AG09319 (cell line): Measurements from ENCODE around the gene ENDOD1.

ENCODE experiments used
- DNase-seq: peaks from one replicate; pipeline ENCODE4 v3.0.0-alpha.2; 2010; ENCODE audit warnings: low read depth; ENCODE audit errors: extremely low read depth
- CTCF ChIP-seq: IDR thresholded peaks from 2 replicates; pipeline ENCODE4 v1.5.1; 2011; ENCODE audit warnings: low read depth, mild to moderate bottlenecking, inconsistent platforms, low read length, moderate library complexity

ENDOD1 gene

DNA sequence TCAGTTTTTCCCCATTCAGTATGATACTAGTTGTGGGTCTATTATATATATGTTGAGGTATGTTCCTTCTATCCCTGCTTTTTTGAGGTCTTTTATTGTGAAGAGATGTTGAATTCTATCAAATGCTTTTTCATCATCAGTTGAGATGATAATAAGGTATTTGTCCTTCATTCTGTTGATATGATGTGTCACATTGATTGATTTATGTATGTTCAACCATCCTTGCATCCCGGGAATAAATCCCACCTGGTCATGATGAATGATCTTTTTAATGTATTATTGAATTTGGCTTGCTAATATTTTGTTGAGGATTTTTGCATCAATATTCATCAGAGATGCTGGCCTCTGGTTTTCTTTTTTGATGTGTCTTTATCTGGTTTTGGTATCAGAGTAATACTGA is 26.0 kb downstream of the ENDOD1 start:
- TF ChIP-seq CTCF, result no peak
- no peak for DNase-seq

GRCh38 chr11:95119361-95120060 is 29.9 kb downstream of the ENDOD1 start:
- no peak for DNase-seq
- TF ChIP-seq CTCF, result no peak

- TF ChIP-seq CTCF, result no peak
- DNase-seq, result no peak
Measured at GRCh38 chr11:95121698-95122097, 32.1 kb downstream of the ENDOD1 start.

- TF ChIP-seq CTCF, result no peak
- DNase-seq, result no peak
Measured at GRCh38 chr11:95123556-95123955, 33.9 kb downstream of the ENDOD1 start.

- no peak for TF ChIP-seq CTCF
- DNase-seq, result no peak
Measured at GRCh38 chr11:95128602-95129001, 39.0 kb downstream of the ENDOD1 start.

DNA sequence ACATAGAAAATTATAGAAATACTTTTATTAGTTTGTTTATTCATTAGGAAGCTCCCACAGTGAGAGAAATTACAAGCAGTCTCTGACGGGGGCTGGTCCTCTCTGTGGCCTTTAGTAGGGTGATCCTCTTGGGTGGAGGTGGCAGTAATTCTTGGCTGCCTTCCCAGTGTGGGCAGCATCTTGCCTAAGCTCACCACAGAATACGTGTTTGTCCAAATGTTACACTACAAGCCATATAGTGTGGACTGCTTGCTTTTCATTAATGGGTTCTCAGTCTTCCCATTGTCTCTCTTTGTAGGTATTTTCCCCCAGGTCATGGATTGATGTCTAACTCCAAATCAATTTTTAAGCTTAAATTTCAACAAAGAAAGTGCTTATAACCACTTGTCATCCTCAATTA is 43.3 kb downstream of the ENDOD1 start:
- TF ChIP-seq CTCF, result no peak
- DNase-seq, result no peak

- TF ChIP-seq CTCF, result no peak
- no peak for DNase-seq
Measured at GRCh38 chr11:95134491-95134890, 44.8 kb downstream of the ENDOD1 start.
